ENCODE data around the gene CIRBP. TPM values are rescaled to one million over a fixed set of nuclear protein-coding genes. Genes with fewer than 3 reads are reported as not detected.

Gene CIRBP
- total and polyA plus RNA-seq, 9 of the 15 experiments (the other 6 are each of a cell fraction or from before 2014, with no cell fraction given): 20.5 to 327 (median 176) TPM

DNA sequence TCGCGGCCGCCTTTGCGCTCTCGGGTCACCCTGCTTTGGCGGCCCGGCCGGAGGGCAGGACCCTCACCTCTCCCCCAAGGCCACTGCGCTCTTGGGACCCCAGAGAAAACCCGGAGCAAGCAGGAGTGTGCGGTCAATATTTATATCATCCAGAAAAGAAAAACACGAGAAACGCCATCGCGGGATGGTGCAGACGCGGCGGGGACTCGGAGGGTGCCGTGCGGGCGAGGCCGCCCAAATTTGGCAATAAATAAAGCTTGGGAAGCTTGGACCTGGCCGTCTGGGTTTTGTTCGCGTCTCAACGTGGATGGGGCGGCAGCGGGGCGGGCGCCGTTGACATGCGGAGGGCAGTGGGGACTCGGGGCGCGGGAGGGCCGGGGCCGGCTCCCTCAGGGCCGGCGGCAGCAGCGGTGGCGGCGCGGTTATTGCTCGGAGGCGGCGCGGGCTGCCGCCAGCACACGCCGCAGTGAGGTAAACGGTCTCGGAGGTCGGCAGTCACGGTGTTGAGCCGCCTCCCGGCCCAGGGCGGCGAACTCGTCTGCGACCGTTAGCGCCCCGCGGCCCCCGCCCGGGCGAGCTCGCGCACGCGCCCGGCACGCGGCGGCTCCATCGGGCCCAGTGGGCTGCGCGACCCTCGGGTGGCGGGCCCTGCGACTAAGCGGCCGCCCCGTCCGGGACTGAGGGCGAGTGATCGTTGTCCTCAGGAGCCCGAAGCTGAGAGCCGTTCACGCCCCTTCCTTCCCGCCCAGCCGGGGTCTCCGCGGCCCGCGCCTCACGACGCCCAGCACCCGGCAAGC is 40.8 kb upstream of the CIRBP start:
- FAIRE-seq (no peak), ATAC-seq (no peak), DNase-seq (ENCODE audit: extremely low read depth in 1 of 4, low spot score in 3 of 4) (no peak)
- peaks cover 7% of the 10 kb centered on the region; the same call in 1 of the 3 replicates for H3K79me2 ChIP-seq (ENCODE audit: control insufficient read depth, insufficient read depth, low read length)
- no peak overlapping the region for H3K27ac ChIP-seq (ENCODE audit: extremely low read depth, low read depth, low read length)
- H3K9ac ChIP-seq (ENCODE audit: insufficient read depth in 1 of 2, low read depth in 2 of 2, low read length in 2 of 2): no peak overlapping the region
- peaks cover 62% of the 10 kb centered on the region; the same call in 2 of the 3 replicates for H3K36me3 ChIP-seq (ENCODE audit: control insufficient read depth, insufficient read depth, low read length)
- no peaks in the 10 kb centered on the region; the same call in 1 of the 2 replicates for H3K9me3 ChIP-seq (replicated peaks; ENCODE audit: control insufficient read depth, insufficient read depth, low read depth, low read length)
- no peaks in the 10 kb centered on the region for H3K9me1 ChIP-seq (ENCODE audit: control insufficient read depth, insufficient read depth, low read length)
- TF ChIP-seq, protein P1, sequence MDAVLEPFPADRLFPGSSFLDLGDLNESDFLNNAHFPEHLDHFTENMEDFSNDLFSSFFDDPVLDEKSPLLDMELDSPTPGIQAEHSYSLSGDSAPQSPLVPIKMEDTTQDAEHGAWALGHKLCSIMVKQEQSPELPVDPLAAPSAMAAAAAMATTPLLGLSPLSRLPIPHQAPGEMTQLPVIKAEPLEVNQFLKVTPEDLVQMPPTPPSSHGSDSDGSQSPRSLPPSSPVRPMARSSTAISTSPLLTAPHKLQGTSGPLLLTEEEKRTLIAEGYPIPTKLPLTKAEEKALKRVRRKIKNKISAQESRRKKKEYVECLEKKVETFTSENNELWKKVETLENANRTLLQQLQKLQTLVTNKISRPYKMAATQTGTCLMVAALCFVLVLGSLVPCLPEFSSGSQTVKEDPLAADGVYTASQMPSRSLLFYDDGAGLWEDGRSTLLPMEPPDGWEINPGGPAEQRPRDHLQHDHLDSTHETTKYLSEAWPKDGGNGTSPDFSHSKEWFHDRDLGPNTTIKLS (IDR thresholded peaks at IDR 0.05; ENCODE audit: borderline replicate concordance, low read depth): no peak
- peak; percentile 9 for TF ChIP-seq CCNT2 (IDR thresholded peaks at IDR 0.05; ENCODE audit: borderline replicate concordance, extremely low read depth, insufficient read length, low read depth, low read length)
- TF ChIP-seq ZBTB33 (CRISPR knock-in tag; IDR thresholded peaks at IDR 0.05): peak; percentile 4; the same call in 1 of the 2 replicates
- TF ChIP-seq POLR2G (IDR thresholded peaks at IDR 0.05; ENCODE audit: low read depth, low read length): peak; percentile 51
- TF ChIP-seq ZKSCAN8 (CRISPR knock-in tag; IDR thresholded peaks at IDR 0.05): no peak
- TF ChIP-seq SUPT5H (IDR thresholded peaks at IDR 0.05): peak; percentile 43; the same call in 1 of the 2 replicates
- TF ChIP-seq RBFOX2 (IDR thresholded peaks at IDR 0.05; ENCODE audit: low read depth, low read length): peak; percentile 7; the same call in 1 of the 2 replicates
- no peaks in the 10 kb centered on the region for H3K27me3 ChIP-seq (ENCODE audit: control insufficient read depth in 2 of 2, insufficient read depth in 2 of 2, low read length in 2 of 2)
- CTCF ChIA-PET (ENCODE audit: low intra/inter-chr PET ratio): no interaction called here
- BruUV-seq (replicated peaks): no TSS peak
- no peak overlapping the region for H2AFZ ChIP-seq (ENCODE audit: low read depth, low read length)
- peaks cover 0 to 63% of the 10 kb centered on the region in 2 experiments; a peak in 3 of 5 replicates for H3K4me1 ChIP-seq (replicated peaks in 1 of 2; ENCODE audit: control insufficient read depth in 2 of 2, insufficient read depth in 2 of 2, low read length in 2 of 2)
- POLR2A ChIA-PET: interaction anchor here (0.7 kb wide), 1 partner anchor 41 kb away, joined by 3 read pairs; the partner anchor contains the start of gene CIRBP
- in situ Hi-C loops (cut with MboI): loop anchor here (25.0 kb wide), 1 partner anchor 466 kb away; the partner anchor contains the start of gene MISP
- no peaks in the 10 kb centered on the region for H4K20me1 ChIP-seq (replicated peaks; ENCODE audit: control insufficient read depth, insufficient read depth, low read length)
- H3K4me2 ChIP-seq (ENCODE audit: insufficient read depth, low read length): no peak overlapping the region
- intact Hi-C loops (cut with micrococcal nuclease): no loop called here
- H3K4me3 ChIP-seq: no peak overlapping the region
- 97% methylated on average over 30 of the region's 100 CpGs for WGBS (ENCODE audit: insufficient coverage, low coverage, missing lambda C conversion rate)

Measured in K562 (cell line).